GM12891 (cell line): ENCODE results near the gene RIMS4.

Source experiments
- DNase-seq: peaks from one replicate; pipeline ENCODE4 v3.0.0; 2011; ENCODE audit warnings: low spot score; ENCODE audit not compliant: insufficient read length
- FAIRE-seq: peaks from 2 replicates; lab custom pipeline; 2011; peaks lifted over from hg19 to GRCh38; lab: Jason Lieb, UNC
- PAX5 ChIP-seq: IDR thresholded peaks from 2 replicates; pipeline ENCODE4 v1.6.1; 2011; ENCODE audit warnings: low read length, moderate library complexity, mild to moderate bottlenecking; ENCODE audit not compliant: insufficient read depth, severe bottlenecking
- POLR2A ChIP-seq: IDR thresholded peaks from 2 replicates; pipeline ENCODE4 v1.6.1; 2011; ENCODE audit warnings: low read depth, low read length, control low read depth
- POLR2AphosphoS5 ChIP-seq: IDR thresholded peaks from 2 replicates; pipeline ENCODE4 v1.6.1; 2011; ENCODE audit warnings: low read depth, low read length, control low read depth
- POU2F2 ChIP-seq: IDR thresholded peaks from 2 replicates; pipeline ENCODE4 v1.6.1; 2011; ENCODE audit warnings: low read depth, mild to moderate bottlenecking, control low read depth, low read length, moderate library complexity
- SPI1 ChIP-seq: IDR thresholded peaks from 2 replicates; pipeline ENCODE4 v1.6.1; 2011; ENCODE audit warnings: low read depth, low read length, control low read depth
- TAF1 ChIP-seq: IDR thresholded peaks from 2 replicates; pipeline ENCODE4 v1.6.1; 2011; ENCODE audit warnings: low read depth, low read length, control low read depth

Gene RIMS4

DNA sequence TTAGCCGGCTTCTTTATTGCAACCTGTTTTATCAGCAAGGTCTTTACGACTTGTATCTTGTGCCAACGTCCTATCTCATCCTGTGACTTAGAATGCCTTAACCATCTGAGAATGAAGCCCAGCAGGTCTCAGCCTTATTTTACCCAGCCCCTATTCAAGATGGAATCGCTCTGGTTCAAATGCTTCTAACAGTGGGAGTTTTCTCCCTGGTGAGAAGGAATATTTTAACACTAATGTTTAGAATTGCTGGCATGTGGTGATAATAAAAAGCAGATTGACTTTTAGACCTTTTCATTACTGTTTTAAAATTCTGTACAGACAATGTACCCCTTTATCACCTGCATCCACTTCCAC is 74.6 kb downstream of the RIMS4 start:
- no peak for DNase-seq
- no peak for FAIRE-seq
- TF ChIP-seq TAF1, result no peak
- no peak for TF ChIP-seq POLR2AphosphoS5
- no peak for TF ChIP-seq POLR2A
- no peak for TF ChIP-seq POU2F2
- no peak for TF ChIP-seq SPI1
- TF ChIP-seq PAX5, result no peak

- FAIRE-seq, result no peak
- TF ChIP-seq TAF1 (no peak), POLR2A (no peak), PAX5 (no peak), SPI1 (no peak), POU2F2 (no peak), POLR2AphosphoS5 (no peak)
These were observed 75.4 kb downstream of the RIMS4 start for GRCh38 chr20:44734938-44735337.

DNA sequence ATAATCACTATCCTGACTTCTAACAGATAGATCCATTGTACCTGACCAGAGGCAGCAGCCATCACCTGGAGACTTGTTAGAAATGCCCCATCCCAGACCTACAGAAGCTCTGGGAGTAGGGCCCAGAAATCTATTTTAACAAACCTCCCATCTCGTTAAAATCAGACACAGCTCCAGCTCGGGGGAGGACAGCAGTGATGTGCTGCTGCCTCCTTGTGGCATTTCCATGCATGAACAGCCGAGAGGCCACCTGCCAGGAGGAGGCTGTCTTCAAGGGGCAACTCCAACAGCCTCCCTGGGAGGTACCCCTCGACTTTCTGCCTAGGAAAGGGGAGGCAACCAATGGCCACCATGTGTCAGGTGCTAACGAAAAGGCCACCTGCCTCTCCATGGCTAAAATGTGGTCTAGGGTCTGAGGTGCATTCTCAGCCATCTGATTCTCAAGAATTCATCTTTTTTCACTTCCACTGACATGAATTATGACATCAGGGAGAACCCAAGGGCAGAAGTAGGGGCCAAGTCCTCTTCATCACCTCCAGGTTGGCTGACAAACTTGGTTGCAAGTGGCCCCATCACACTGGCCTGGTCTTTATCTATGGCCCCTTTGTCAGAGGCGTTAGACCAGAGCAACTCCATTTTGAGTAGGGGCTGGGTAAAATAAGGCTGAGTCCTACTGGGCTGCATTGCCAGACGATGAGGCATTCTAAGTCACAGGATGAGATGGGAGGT is 76.8 kb downstream of the RIMS4 start:
- FAIRE-seq, result peak; percentile 72
- peak; percentile 44 for DNase-seq
- TF ChIP-seq POLR2A, result no peak
- TF ChIP-seq PAX5, result no peak
- TF ChIP-seq TAF1, result no peak
- TF ChIP-seq POLR2AphosphoS5, result no peak
- no peak for TF ChIP-seq POU2F2
- TF ChIP-seq SPI1, result no peak

More at GRCh38 chr20:44734938-44735337, 75.4 kb downstream of the RIMS4 start:
- DNase-seq, result no peak

GRCh38 chr20:44732327-44732726 is 78.0 kb downstream of the RIMS4 start:
- no peak for TF ChIP-seq TAF1
- no peak for TF ChIP-seq POLR2A
- no peak for TF ChIP-seq POU2F2
- no peak for TF ChIP-seq SPI1
- no peak for FAIRE-seq
- DNase-seq, result no peak

DNA sequence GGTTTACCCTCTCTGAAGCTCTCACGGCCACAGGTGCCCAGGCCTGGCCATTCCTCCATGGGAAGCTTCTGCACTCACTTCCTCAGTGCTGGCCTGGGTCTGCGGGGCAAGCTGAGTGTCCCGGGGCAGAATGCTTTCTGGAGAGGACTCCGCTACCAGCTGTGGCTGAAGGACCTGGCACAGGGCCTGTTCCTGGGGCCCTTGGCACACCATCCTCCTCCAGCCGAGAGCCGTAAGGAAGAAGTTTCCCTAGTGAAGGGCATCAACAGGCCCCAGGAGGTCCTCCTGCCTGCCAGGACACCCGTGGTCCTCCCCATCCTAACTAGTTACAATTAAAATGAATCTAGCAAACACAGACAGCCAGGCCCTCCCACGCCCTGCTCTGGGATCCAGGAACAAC is 78.7 kb downstream of the RIMS4 start:
- DNase-seq (no peak), FAIRE-seq (no peak)
- TF ChIP-seq TAF1, result no peak
- TF ChIP-seq POLR2AphosphoS5, result no peak
- TF ChIP-seq POLR2A, result no peak
- TF ChIP-seq POU2F2, result no peak
- no peak for TF ChIP-seq SPI1
- no peak for TF ChIP-seq PAX5

DNA sequence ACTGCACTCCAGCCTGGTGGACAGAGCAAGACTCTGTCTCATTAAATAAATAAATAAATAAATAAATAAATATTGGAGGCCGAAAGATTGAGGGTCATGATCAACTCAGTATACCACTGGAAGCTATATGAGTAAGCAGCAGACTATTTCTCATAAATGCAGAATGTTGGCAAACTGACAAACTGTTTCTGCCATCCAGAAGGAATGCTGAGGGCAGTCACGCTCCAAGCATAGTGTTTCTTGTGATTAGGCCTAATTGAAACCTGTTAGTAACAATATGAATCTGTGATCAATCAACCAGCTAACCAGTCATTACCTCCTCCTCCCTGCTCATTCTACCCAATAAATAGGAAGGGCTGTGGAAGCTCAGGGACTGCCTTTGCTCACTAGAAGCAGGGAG is 79.9 kb downstream of the RIMS4 start:
- TF ChIP-seq TAF1 (no peak), POLR2A (no peak), PAX5 (no peak), SPI1 (no peak), POLR2AphosphoS5 (no peak), POU2F2 (no peak)
- DNase-seq, result no peak
- no peak for FAIRE-seq

- TF ChIP-seq TAF1, result no peak
- TF ChIP-seq SPI1, result no peak
- no peak for TF ChIP-seq POLR2AphosphoS5
- TF ChIP-seq POLR2A, result no peak
- TF ChIP-seq PAX5, result no peak
- TF ChIP-seq POU2F2, result no peak
- no peak for FAIRE-seq
- no peak for DNase-seq
These were observed 81.4 kb downstream of the RIMS4 start for GRCh38 chr20:44728801-44729443.

GRCh38 chr20:44727651-44728050 is 82.7 kb downstream of the RIMS4 start:
- TF ChIP-seq POU2F2 (no peak), POLR2A (no peak), PAX5 (no peak), TAF1 (no peak), POLR2AphosphoS5 (no peak), SPI1 (no peak)
- FAIRE-seq (no peak), DNase-seq (no peak)

DNA sequence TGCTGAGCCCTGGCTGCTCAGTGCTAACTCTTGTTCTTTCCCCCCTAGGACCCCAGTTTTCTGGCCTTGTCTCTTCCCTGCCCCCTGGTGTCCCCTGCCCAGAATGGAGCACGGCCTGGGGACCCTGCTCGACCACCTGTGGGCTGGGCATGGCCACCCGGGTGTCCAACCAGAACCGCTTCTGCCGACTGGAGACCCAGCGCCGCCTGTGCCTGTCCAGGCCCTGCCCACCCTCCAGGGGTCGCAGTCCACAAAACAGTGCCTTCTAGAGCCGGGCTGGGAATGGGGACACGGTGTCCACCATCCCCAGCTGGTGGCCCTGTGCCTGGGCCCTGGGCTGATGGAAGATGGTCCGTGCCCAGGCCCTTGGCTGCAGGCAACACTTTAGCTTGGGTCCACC is 83.3 kb downstream of the RIMS4 start:
- TF ChIP-seq POLR2AphosphoS5 (no peak), POLR2A (no peak), PAX5 (no peak), POU2F2 (no peak), SPI1 (no peak), TAF1 (no peak)
- DNase-seq, result no peak
- no peak for FAIRE-seq

- DNase-seq (no peak), FAIRE-seq (no peak)
- TF ChIP-seq POLR2A, result no peak
- TF ChIP-seq TAF1, result no peak
- TF ChIP-seq POU2F2, result no peak
- no peak for TF ChIP-seq PAX5
These were observed 84.5 kb downstream of the RIMS4 start for GRCh38 chr20:44725837-44726236.
